ENCODE data around the gene ST6GALNAC3. TPM values are rescaled to one million over a fixed set of nuclear protein-coding genes. Genes with fewer than 3 reads are reported as not detected.
A peak's percentile ranks its signal among the peaks of the same experiment; 100 is the strongest.

The ST6GALNAC3 gene
- polyA plus RNA-seq, 4 donors: under 0.01 to 21.7 (median 2.6) TPM

DNA sequence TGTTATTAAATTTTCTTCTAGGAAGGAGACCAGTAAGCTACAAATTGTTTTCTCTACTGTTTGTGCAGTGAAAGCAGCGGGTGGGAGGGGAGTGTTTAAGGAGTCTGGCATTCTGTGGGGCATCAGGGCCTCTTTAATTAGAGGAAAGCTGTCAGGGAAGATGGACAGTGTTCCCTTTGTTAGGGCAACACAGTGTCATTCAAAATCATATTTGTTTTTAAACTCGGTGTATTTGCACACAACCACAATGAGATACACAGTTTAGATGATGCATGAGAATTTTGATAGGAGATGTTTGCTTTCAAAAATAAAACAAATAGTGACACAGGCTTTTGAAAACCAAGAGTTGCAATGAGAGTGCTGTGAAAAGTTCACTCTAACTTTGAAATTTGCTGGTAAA lies 15.1 kb upstream of the ST6GALNAC3 start:
- FAIRE-seq (no peak), DNase-seq (no peak)
- Histone ChIP-seq H3K27me3 (ENCODE audit: control insufficient read depth in 3 of 3, insufficient read depth in 3 of 3, low read length in 3 of 3) (no peaks in the 10 kb centered on the region), H3K27ac (ENCODE audit: low read depth in 1 of 3, low read length in 2 of 3) (no peak overlapping the region), H3K36me3 (ENCODE audit: control insufficient read depth in 3 of 3, insufficient read depth in 2 of 3, low read depth in 1 of 3, low read length in 3 of 3) (no peaks in the 10 kb centered on the region), H3K4me1 (ENCODE audit: control insufficient read depth in 3 of 3, insufficient read depth in 2 of 3, low read depth in 1 of 3, low read length in 2 of 3) (no peaks in the 10 kb centered on the region), H3K9me3 (ENCODE audit: control insufficient read depth in 2 of 2, insufficient read depth in 1 of 2, low read depth in 1 of 2, low read length in 1 of 2) (no peaks in the 10 kb centered on the region), H3K4me3 (ENCODE audit: low read depth in 1 of 3, low read length in 3 of 3) (no peak overlapping the region)
- 42 to 61% (median 45%) methylated on average over 2 of the region's 2 CpGs for WGBS, 3 donors

DNA sequence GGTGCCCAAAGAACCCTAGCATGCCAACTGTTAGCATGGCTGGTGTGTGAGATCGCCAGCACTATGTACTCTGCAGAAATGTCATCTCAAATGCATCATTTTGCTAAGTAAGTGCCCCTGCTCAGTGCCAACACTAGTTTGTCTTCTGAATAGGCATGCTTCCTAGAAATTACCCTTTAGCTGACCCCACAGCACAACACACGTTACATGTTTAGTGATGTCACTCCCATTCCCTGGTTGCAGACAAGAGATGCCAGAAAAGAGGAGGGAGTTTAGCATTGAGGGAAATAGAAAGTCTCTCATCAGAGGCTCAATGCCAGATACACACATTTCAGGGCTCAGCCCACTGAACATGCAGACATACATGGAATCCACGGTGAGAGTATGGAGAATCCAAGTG lies 9.3 kb upstream of the ST6GALNAC3 start:
- no peaks in the 10 kb centered on the region for H3K27me3 ChIP-seq (ENCODE audit: control insufficient read depth in 3 of 3, insufficient read depth in 3 of 3, low read length in 3 of 3)
- H3K9me3 ChIP-seq (ENCODE audit: control insufficient read depth in 2 of 2, insufficient read depth in 1 of 2, low read depth in 1 of 2, low read length in 1 of 2): no peaks in the 10 kb centered on the region
- FAIRE-seq (no peak), DNase-seq (no peak)
- no peaks in the 10 kb centered on the region for H3K4me1 ChIP-seq (ENCODE audit: control insufficient read depth in 3 of 3, insufficient read depth in 2 of 3, low read depth in 1 of 3, low read length in 2 of 3)
- no peaks in the 10 kb centered on the region for H3K36me3 ChIP-seq (ENCODE audit: control insufficient read depth in 3 of 3, insufficient read depth in 2 of 3, low read depth in 1 of 3, low read length in 3 of 3)
- H3K4me3 ChIP-seq (ENCODE audit: low read depth in 1 of 3, low read length in 3 of 3): no peak overlapping the region
- 55 to 73% (median 72%) methylated on average over 3 of the region's 3 CpGs for WGBS, 3 donors
- no peak overlapping the region for H3K27ac ChIP-seq (ENCODE audit: low read depth in 1 of 3, low read length in 2 of 3)

DNA sequence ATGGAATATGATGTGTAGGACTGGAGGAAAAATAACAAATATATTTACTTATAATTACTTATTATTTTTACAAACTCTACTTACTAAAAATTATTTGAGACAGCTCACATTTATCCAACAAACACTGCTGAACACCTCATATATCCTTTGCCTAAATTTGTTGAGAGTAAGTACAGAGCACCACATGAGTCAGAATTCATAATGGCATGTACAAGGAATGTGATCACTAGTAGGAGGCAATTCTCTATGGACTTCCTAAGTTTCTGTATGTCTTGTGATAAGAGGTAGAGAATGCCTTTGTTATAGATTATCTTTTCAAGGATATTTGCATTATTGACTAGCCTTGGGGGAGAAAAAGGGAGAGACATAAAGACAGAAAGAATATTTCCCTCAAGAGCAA lies 8.2 kb upstream of the ST6GALNAC3 start:
- DNase-seq: no peak
- H3K4me3 ChIP-seq (ENCODE audit: low read depth in 1 of 3, low read length in 3 of 3): no peak overlapping the region
- no peaks in the 10 kb centered on the region for H3K4me1 ChIP-seq (ENCODE audit: control insufficient read depth in 3 of 3, insufficient read depth in 2 of 3, low read depth in 1 of 3, low read length in 2 of 3)
- no peaks in the 10 kb centered on the region for H3K9me3 ChIP-seq (ENCODE audit: control insufficient read depth in 2 of 2, insufficient read depth in 1 of 2, low read depth in 1 of 2, low read length in 1 of 2)
- H3K27me3 ChIP-seq (ENCODE audit: control insufficient read depth in 3 of 3, insufficient read depth in 3 of 3, low read length in 3 of 3): no peaks in the 10 kb centered on the region
- FAIRE-seq: no peak
- H3K36me3 ChIP-seq (ENCODE audit: control insufficient read depth in 3 of 3, insufficient read depth in 2 of 3, low read depth in 1 of 3, low read length in 3 of 3): no peaks in the 10 kb centered on the region
- no peak overlapping the region for H3K27ac ChIP-seq (ENCODE audit: low read depth in 1 of 3, low read length in 2 of 3)

DNA sequence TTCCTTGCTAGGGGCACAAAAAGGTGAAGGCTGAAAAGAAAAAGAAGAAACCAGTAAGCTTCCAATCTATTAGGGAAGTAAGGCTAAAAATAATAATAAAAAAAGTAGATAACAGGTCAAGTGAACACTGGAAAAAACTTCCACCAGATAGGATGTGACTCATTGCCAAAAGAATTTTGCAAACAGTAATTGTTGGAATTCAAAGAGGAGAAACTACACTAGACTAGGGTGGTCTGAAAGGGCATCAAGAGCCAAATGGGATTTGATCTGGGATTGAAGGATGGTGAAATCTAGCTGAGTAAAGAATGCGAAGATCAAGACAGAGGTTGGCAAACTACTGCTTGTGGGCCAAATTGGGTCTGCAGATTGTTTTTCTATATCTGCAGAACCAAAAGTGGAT lies 6.0 kb upstream of the ST6GALNAC3 start:
- Histone ChIP-seq H3K27me3 (ENCODE audit: control insufficient read depth in 3 of 3, insufficient read depth in 3 of 3, low read length in 3 of 3) (peaks cover 0 to 4% (median 0%) of the 10 kb centered on the region in 3 donors), H3K4me1 (ENCODE audit: control insufficient read depth in 3 of 3, insufficient read depth in 2 of 3, low read depth in 1 of 3, low read length in 2 of 3) (no peaks in the 10 kb centered on the region), H3K9me3 (ENCODE audit: control insufficient read depth in 2 of 2, insufficient read depth in 1 of 2, low read depth in 1 of 2, low read length in 1 of 2) (no peaks in the 10 kb centered on the region), H3K27ac (ENCODE audit: low read depth in 1 of 3, low read length in 2 of 3) (no peak overlapping the region), H3K4me3 (ENCODE audit: low read depth in 1 of 3, low read length in 3 of 3) (no peak overlapping the region), H3K36me3 (ENCODE audit: control insufficient read depth in 3 of 3, insufficient read depth in 2 of 3, low read depth in 1 of 3, low read length in 3 of 3) (no peaks in the 10 kb centered on the region)
- WGBS, 3 donors: 75 to 91% (median 90%) methylated on average over 1 of the region's 1 CpG
- no peak for FAIRE-seq
- DNase-seq: no peak

DNA sequence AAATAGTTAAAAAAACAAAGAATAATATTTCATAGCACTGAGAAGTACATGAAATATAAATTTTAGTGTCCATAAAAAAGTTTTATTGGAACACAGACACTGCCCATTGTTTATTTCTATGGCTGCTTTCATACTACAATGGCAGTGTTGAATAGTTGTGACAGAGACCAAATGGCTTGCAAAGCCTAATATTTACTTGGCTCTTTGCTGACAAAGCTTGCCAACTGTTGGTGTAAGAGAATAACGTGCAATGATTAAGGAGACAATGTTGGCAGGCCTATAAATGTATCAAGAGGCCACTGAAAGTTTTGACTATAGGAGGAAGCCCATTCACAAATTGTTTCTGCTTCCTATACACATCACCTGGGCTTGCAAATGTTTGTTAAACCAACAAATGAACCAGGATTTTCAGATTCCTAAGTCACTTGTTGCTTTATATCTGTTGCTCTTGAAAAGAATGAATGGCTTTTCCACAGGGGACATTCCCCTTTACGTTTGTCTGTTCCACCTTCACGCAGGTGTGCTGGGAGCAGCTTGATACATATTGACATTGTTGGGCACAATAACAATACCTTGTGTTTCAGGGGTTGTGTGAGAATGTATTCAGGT lies 5.5 kb upstream of the ST6GALNAC3 start:
- Histone ChIP-seq H3K4me3 (ENCODE audit: low read depth in 1 of 3, low read length in 3 of 3) (no peak overlapping the region), H3K27ac (ENCODE audit: low read depth in 1 of 3, low read length in 2 of 3) (no peak overlapping the region), H3K27me3 (ENCODE audit: control insufficient read depth in 3 of 3, insufficient read depth in 3 of 3, low read length in 3 of 3) (peaks cover 0 to 4% (median 0%) of the 10 kb centered on the region in 3 donors), H3K4me1 (ENCODE audit: control insufficient read depth in 3 of 3, insufficient read depth in 2 of 3, low read depth in 1 of 3, low read length in 2 of 3) (no peaks in the 10 kb centered on the region), H3K36me3 (ENCODE audit: control insufficient read depth in 3 of 3, insufficient read depth in 2 of 3, low read depth in 1 of 3, low read length in 3 of 3) (no peaks in the 10 kb centered on the region), H3K9me3 (ENCODE audit: control insufficient read depth in 2 of 2, insufficient read depth in 1 of 2, low read depth in 1 of 2, low read length in 1 of 2) (no peaks in the 10 kb centered on the region)
- 58 to 67% (median 59%) methylated on average over 3 of the region's 3 CpGs for WGBS, 3 donors
- no peak for DNase-seq
- FAIRE-seq: no peak

DNA sequence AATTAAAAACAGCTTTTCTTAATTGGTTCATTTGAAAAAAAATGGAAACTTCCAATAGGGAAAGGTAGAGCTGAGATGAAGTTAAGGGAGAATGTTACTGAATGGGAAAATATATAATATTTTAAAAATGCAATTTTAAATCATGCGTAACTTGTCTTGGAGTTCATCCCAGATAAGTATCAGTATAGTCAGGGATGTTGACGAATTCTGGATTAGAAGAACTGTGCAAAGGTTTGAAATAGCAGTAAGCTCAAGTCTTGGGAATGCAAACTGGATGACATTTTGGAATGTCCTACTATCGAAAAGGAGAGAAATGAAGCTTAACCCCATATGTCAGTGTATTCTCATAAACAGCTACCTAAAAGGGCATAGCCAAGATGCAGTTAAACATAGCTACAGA lies 4.0 kb upstream of the ST6GALNAC3 start:
- H3K9me3 ChIP-seq (ENCODE audit: control insufficient read depth in 2 of 2, insufficient read depth in 1 of 2, low read depth in 1 of 2, low read length in 1 of 2): no peaks in the 10 kb centered on the region
- 87 to 91% (median 89%) methylated on average over 3 of the region's 3 CpGs for WGBS, 3 donors
- peaks cover 0 to 3% (median 0%) of the 10 kb centered on the region in 3 donors for H3K4me1 ChIP-seq (ENCODE audit: control insufficient read depth in 3 of 3, insufficient read depth in 2 of 3, low read depth in 1 of 3, low read length in 2 of 3)
- H3K36me3 ChIP-seq (ENCODE audit: control insufficient read depth in 3 of 3, insufficient read depth in 2 of 3, low read depth in 1 of 3, low read length in 3 of 3): no peaks in the 10 kb centered on the region
- no peak overlapping the region for H3K4me3 ChIP-seq (ENCODE audit: low read depth in 1 of 3, low read length in 3 of 3)
- H3K27me3 ChIP-seq (ENCODE audit: control insufficient read depth in 3 of 3, insufficient read depth in 3 of 3, low read length in 3 of 3): peaks cover 0 to 4% (median 0%) of the 10 kb centered on the region in 3 donors
- no peak overlapping the region for H3K27ac ChIP-seq (ENCODE audit: low read depth in 1 of 3, low read length in 2 of 3)
- DNase-seq (no peak), FAIRE-seq (no peak)

GRCh38 chr1:76073481-76073880 lies 1.1 kb upstream of the ST6GALNAC3 start:
- DNase-seq: no peak
- no peak overlapping the region for H3K4me3 ChIP-seq (ENCODE audit: low read depth in 1 of 3, low read length in 3 of 3)
- no peak for FAIRE-seq
- H3K4me1 ChIP-seq (ENCODE audit: control insufficient read depth in 3 of 3, insufficient read depth in 2 of 3, low read depth in 1 of 3, low read length in 2 of 3): peaks cover 0 to 10% (median 0%) of the 10 kb centered on the region in 3 donors
- H3K36me3 ChIP-seq (ENCODE audit: control insufficient read depth in 3 of 3, insufficient read depth in 2 of 3, low read depth in 1 of 3, low read length in 3 of 3): no peaks in the 10 kb centered on the region
- H3K27ac ChIP-seq (ENCODE audit: low read depth in 1 of 3, low read length in 2 of 3): peak overlapping the region in 1 of 3 donors; percentile 90
- peaks cover 0 to 4% (median 0%) of the 10 kb centered on the region in 3 donors for H3K27me3 ChIP-seq (ENCODE audit: control insufficient read depth in 3 of 3, insufficient read depth in 3 of 3, low read length in 3 of 3)
- WGBS, 3 donors: 65 to 69% (median 65%) methylated on average over 5 of the region's 5 CpGs
- no peaks in the 10 kb centered on the region for H3K9me3 ChIP-seq (ENCODE audit: control insufficient read depth in 2 of 2, insufficient read depth in 1 of 2, low read depth in 1 of 2, low read length in 1 of 2)

DNA sequence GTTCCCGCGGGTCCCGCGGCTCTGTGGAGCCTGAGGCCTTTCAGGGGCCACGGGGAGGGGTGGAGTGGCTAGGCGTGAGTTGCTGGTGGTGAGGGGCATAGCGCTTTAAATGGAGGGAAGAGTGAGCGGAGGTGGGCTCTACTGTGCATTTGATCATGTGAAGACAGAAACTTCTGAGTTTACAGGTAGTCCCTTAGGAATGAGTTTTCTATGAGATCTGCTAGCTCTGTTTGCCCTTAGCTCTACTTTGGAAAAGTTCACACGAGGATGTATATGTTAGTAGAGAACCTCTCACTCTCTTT lies 593 bp downstream of the ST6GALNAC3 start:
- WGBS, 3 donors: 17 to 39% (median 18%) methylated on average over 9 of the region's 9 CpGs
- Histone ChIP-seq H3K4me1 (ENCODE audit: control insufficient read depth in 3 of 3, insufficient read depth in 2 of 3, low read depth in 1 of 3, low read length in 2 of 3) (peaks cover 0 to 10% (median 0%) of the 10 kb centered on the region in 3 donors), H3K27ac (ENCODE audit: low read depth in 1 of 3, low read length in 2 of 3) (peak overlapping the region in 2 of 3 donors; percentile 0 to 13), H3K4me3 (ENCODE audit: low read depth in 1 of 3, low read length in 3 of 3) (peak overlapping the region; percentile 42 to 90 (median 62)), H3K27me3 (ENCODE audit: control insufficient read depth in 3 of 3, insufficient read depth in 3 of 3, low read length in 3 of 3) (peaks cover 0 to 4% (median 0%) of the 10 kb centered on the region in 3 donors), H3K36me3 (ENCODE audit: control insufficient read depth in 3 of 3, insufficient read depth in 2 of 3, low read depth in 1 of 3, low read length in 3 of 3) (no peaks in the 10 kb centered on the region), H3K9me3 (ENCODE audit: control insufficient read depth in 2 of 2, insufficient read depth in 1 of 2, low read depth in 1 of 2, low read length in 1 of 2) (no peaks in the 10 kb centered on the region)
- no peak for FAIRE-seq
- no peak for DNase-seq

DNA sequence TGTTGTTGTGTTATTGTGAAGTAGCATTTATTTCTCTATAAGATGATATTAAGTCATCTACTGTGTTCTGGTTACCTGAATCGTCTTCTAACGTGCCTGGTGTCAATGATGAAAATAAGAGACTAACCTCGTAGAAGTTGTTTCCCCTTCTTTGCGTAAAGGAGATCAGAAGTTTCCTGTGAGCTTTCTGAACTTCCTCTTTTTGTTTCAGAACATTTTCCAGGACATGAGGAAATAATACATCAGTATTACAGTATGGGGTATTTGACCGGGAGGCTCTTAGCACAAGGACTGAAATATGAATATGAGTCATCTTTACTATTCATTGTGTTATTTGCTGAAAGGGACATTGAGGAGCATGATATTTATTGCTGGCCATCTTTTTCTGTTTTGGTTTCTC lies 1.3 kb downstream of the ST6GALNAC3 start:
- 52 to 73% (median 73%) methylated on average over 5 of the region's 5 CpGs for WGBS, 3 donors
- H3K4me3 ChIP-seq (ENCODE audit: low read depth in 1 of 3, low read length in 3 of 3): peak overlapping the region in 1 of 3 donors; percentile 90
- FAIRE-seq: no peak
- H3K27ac ChIP-seq (ENCODE audit: low read depth in 1 of 3, low read length in 2 of 3): peak overlapping the region in 2 of 3 donors; percentile 18 to 70
- H3K36me3 ChIP-seq (ENCODE audit: control insufficient read depth in 3 of 3, insufficient read depth in 2 of 3, low read depth in 1 of 3, low read length in 3 of 3): no peaks in the 10 kb centered on the region
- peaks cover 0 to 4% (median 0%) of the 10 kb centered on the region in 3 donors for H3K27me3 ChIP-seq (ENCODE audit: control insufficient read depth in 3 of 3, insufficient read depth in 3 of 3, low read length in 3 of 3)
- no peaks in the 10 kb centered on the region for H3K9me3 ChIP-seq (ENCODE audit: control insufficient read depth in 2 of 2, insufficient read depth in 1 of 2, low read depth in 1 of 2, low read length in 1 of 2)
- peaks cover 0 to 10% (median 0%) of the 10 kb centered on the region in 3 donors for H3K4me1 ChIP-seq (ENCODE audit: control insufficient read depth in 3 of 3, insufficient read depth in 2 of 3, low read depth in 1 of 3, low read length in 2 of 3)
- peak in 1 of 2 donors; percentile 41 for DNase-seq

Data from small intestine (tissue), 7 donors.